Sigmoid colon (tissue), 7 donors: ENCODE results near the gene SMAD6. TPM values are rescaled to one million over a fixed set of nuclear protein-coding genes. Genes with fewer than 3 reads are reported as not detected.
A peak's percentile ranks its signal among the peaks of the same experiment; 100 is the strongest.

ENCODE experiments used
- DNase-seq: peaks from one replicate; pipeline ENCODE4 v3.0.0-alpha.2; 2019
- H3K27ac ChIP-seq, 4 donors: fragments of 200-600 bp; sonication (generic); one replicate each; pipeline ENCODE4 v1.5.1; 2016 to 2019; ENCODE audit warnings: mild to moderate bottlenecking in 1 of 4
- H3K27me3 ChIP-seq, 3 donors: fragments of 200-600 bp; sonication (generic); one replicate each; pipeline ENCODE4 v1.5.1; 2019; ENCODE audit warnings: mild to moderate bottlenecking in 1 of 3
- H3K36me3 ChIP-seq, 4 donors: fragments of 200-600 bp; sonication (generic); one replicate each; pipeline ENCODE4 v1.5.1; 2016 to 2019
- H3K4me1 ChIP-seq, 4 donors: fragments of 200-600 bp; sonication (generic); one replicate each; pipeline ENCODE4 v1.5.1; 2017 to 2019
- H3K4me3 ChIP-seq, 4 donors: fragments of 200-600 bp; sonication (generic); one replicate each; pipeline ENCODE4 v1.5.1; 2017 to 2019; ENCODE audit warnings: mild to moderate bottlenecking in 2 of 4, moderate library complexity in 1 of 4
- H3K9me3 ChIP-seq, 4 donors: fragments of 200-600 bp in 3 of 4; sonication (generic) in 3 of 4; one replicate each; pipeline versions ENCODE4 v1.5.1 to v1.6.1; 2013 to 2019
- CTCF ChIP-seq, 4 experiments: fragments of 450-650 bp in 3 of 4; fragments of 200-600 bp in 1 of 4; IDR thresholded peaks; one replicate each; pipeline ENCODE4 v1.5.1; 2016 to 2019; ENCODE audit warnings: antibody characterized with exemption in 4 of 4, mild to moderate bottlenecking in 3 of 4, moderate library complexity in 2 of 4
- EP300 ChIP-seq, 4 donors: sonication (generic); formaldehyde crosslinking; IDR thresholded peaks; one replicate each; pipeline ENCODE4 v1.6.1; 2017; ENCODE audit warnings: antibody characterized with exemption in 4 of 4
- POLR2A ChIP-seq, 2 donors: fragments of 450-650 bp; IDR thresholded peaks; one replicate each; pipeline ENCODE4 v1.6.1; 2016; ENCODE audit warnings: antibody characterized with exemption in 2 of 2, mild to moderate bottlenecking in 2 of 2, moderate library complexity in 2 of 2
- POLR2AphosphoS5 ChIP-seq, 4 donors: sonication (generic); formaldehyde crosslinking; IDR thresholded peaks; one replicate each; pipeline ENCODE4 v1.6.1; 2017; ENCODE audit warnings: antibody characterized with exemption in 4 of 4
- WGBS, 2 donors: extraction: QIAGEN DNeasy Blood & Tissue Kit; methylation state at CpG; one replicate each; pipeline ENCODE4 v1.1.7; 2013; 5-methylcytosine and 5-hydroxymethylcytosine counted together
- intact Hi-C: fragments of 100-400 bp; cut with DNase I; formaldehyde crosslinking; loops from one replicate; pipeline ENCODE4 v1.15.1; 2023
- polyA plus RNA-seq, 3 donors: library from polyadenylated mRNA; stranded (reverse); fragments of 200-250 nt; gene quantifications; one replicate each; pipeline ENCODE4 v1.2.3, GENCODE V29; 2013
- total RNA-seq, 4 donors: library from RNA; depleted of rRNA; stranded (reverse); fragments of >200 nt; gene quantifications; one replicate each; pipeline ENCODE4 v1.1.0, GENCODE V29; 2016
- donor health status: healthy with polysubstance abuse.
- donor health status: Bipolar disorder and iron deficiency.
- donor health status: healthy.

SMAD6 gene
- total and polyA plus RNA-seq, 7 donors = 1.8 to 9.2 (median 5.7) TPM

GRCh38 chr15:66700802-66701421 is 1.1 kb upstream of the SMAD6 start:
- Histone ChIP-seq H3K36me3 (no peaks in the 10 kb centered on the region), H3K27ac (peak overlapping the region; percentile 87 to 92 (median 88)), H3K4me3 (peak overlapping the region; percentile 57 to 72 (median 66)), H3K27me3 (no peaks in the 10 kb centered on the region), H3K4me1 (peaks cover 0 to 44% (median 33%) of the 10 kb centered on the region in 4 donors), H3K9me3 (no peaks in the 10 kb centered on the region)
- TF ChIP-seq CTCF (IDR thresholded peaks at IDR 0.05) = no peak
- TF ChIP-seq POLR2AphosphoS5 (IDR thresholded peaks at IDR 0.05) = peak; percentile 23 to 74 (median 56)
- peak in 1 of 4 donors; percentile 18 for TF ChIP-seq EP300 (IDR thresholded peaks at IDR 0.05)
- 1% methylated on average over 68 of the region's 68 CpGs for WGBS, 2 donors
- peak; percentile 98 for DNase-seq
- intact Hi-C loops = loop anchor here (2.0 kb wide), 2 partner anchors 84 to 142 kb away; no protein-coding TSS in a partner anchor

- Histone ChIP-seq H3K9me3 (no peaks in the 10 kb centered on the region), H3K4me3 (peak overlapping the region; percentile 57 to 72 (median 66)), H3K27me3 (no peaks in the 10 kb centered on the region), H3K36me3 (no peaks in the 10 kb centered on the region), H3K4me1 (peaks cover 0 to 50% (median 39%) of the 10 kb centered on the region in 4 donors), H3K27ac (peak overlapping the region; percentile 87 to 92 (median 88))
- 0 to 1% methylated on average over 48 of the region's 48 CpGs for WGBS, 2 donors
- TF ChIP-seq CTCF (IDR thresholded peaks at IDR 0.05) = no peak
- no peak for TF ChIP-seq EP300 (IDR thresholded peaks at IDR 0.05)
- TF ChIP-seq POLR2AphosphoS5 (IDR thresholded peaks at IDR 0.05) = peak in 2 of 4 donors; percentile 0 to 7
- intact Hi-C loops = loop anchor here (2.0 kb wide), 3 partner anchors 73 to 141 kb away; no protein-coding TSS in a partner anchor
- DNase-seq = peak; percentile 73
Observed at GRCh38 chr15:66701422-66702034, 508 bp upstream of the SMAD6 start.

GRCh38 chr15:66702787-66703539 is 927 bp downstream of the SMAD6 start:
- H3K9me3 ChIP-seq = no peaks in the 10 kb centered on the region

GRCh38 chr15:66703540-66703941 is 1.5 kb downstream of the SMAD6 start:
- WGBS, 2 donors = 0 to 1% methylated on average over 59 of the region's 59 CpGs
- Histone ChIP-seq H3K4me3 (peak overlapping the region; percentile 57 to 72 (median 66)), H3K9me3 (no peaks in the 10 kb centered on the region), H3K27ac (peak overlapping the region; percentile 87 to 92 (median 88)), H3K27me3 (no peaks in the 10 kb centered on the region), H3K36me3 (no peaks in the 10 kb centered on the region), H3K4me1 (peaks cover 0 to 65% (median 55%) of the 10 kb centered on the region in 4 donors)
- no peak for TF ChIP-seq CTCF (IDR thresholded peaks at IDR 0.05)
- TF ChIP-seq POLR2AphosphoS5 (IDR thresholded peaks at IDR 0.05) = no peak
- no peak for TF ChIP-seq EP300 (IDR thresholded peaks at IDR 0.05)
- TF ChIP-seq POLR2A (IDR thresholded peaks at IDR 0.05) = no peak
- no peak for DNase-seq
- intact Hi-C loops = loop anchor here (2.0 kb wide), 1 partner anchor 71 kb away; no protein-coding TSS in a partner anchor

More at GRCh38 chr15:66702787-66703539, 927 bp downstream of the SMAD6 start:
- TF ChIP-seq POLR2A (IDR thresholded peaks at IDR 0.05) (no peak), EP300 (IDR thresholded peaks at IDR 0.05) (no peak), CTCF (IDR thresholded peaks at IDR 0.05) (no peak), POLR2AphosphoS5 (IDR thresholded peaks at IDR 0.05) (no peak)
- Histone ChIP-seq H3K27ac (peak overlapping the region; percentile 87 to 92 (median 88)), H3K27me3 (no peaks in the 10 kb centered on the region), H3K4me3 (peak overlapping the region; percentile 57 to 72 (median 66)), H3K36me3 (no peaks in the 10 kb centered on the region), H3K4me1 (peaks cover 0 to 64% (median 53%) of the 10 kb centered on the region in 4 donors)
- WGBS, 2 donors = 1% methylated on average over 95 of the region's 95 CpGs
- intact Hi-C loops = loop anchor here (2.0 kb wide), 1 partner anchor 72 kb away; no protein-coding TSS in a partner anchor
- no peak for DNase-seq
